Panc1 (cell line): ENCODE data around the gene STXBP3. TPM values are rescaled to one million over a fixed set of nuclear protein-coding genes. Genes with fewer than 3 reads are reported as not detected.

ENCODE experiments used
- ATAC-seq: fragments of 200-7000 bp; cut with Tn5 transposase; 2 replicates; pipeline ENCODE4 v1.9.1; 2020; ENCODE audit warnings: mild to moderate bottlenecking, moderate library complexity
- BruUV-seq: library from RNA; stranded (reverse); fragments of 400-500 nt; replicated peaks from 2 replicates; lab custom pipeline; 2021; lab: Mats Ljungman, UMichigan
- CTCF ChIA-PET: fragments of 300-600 bp; sonication (Branson Sonifier 250); formaldehyde crosslinking; loops from one replicate; lab custom pipeline; 2022; ENCODE audit warnings: antibody characterized with exemption; lab: Charles Lee
- POLR2A ChIA-PET: fragments of 300-600 bp; sonication (Branson Sonifier 250); formaldehyde crosslinking; loops from one replicate; lab custom pipeline; 2022; ENCODE audit warnings: antibody characterized with exemption; lab: Charles Lee
- DNase-seq: peaks from one replicate; pipeline ENCODE4 v3.0.0-alpha.2; 2010; ENCODE audit warnings: low read depth, low spot score
- H3K27ac ChIP-seq: 2 replicates; pipeline ENCODE4 v1.5.1; 2011; ENCODE audit warnings: mild to moderate bottlenecking, low read length, inconsistent platforms
- H3K27me3 ChIP-seq: fragments of 200-500 bp; sonication (Bioruptor generic); 2 replicates; pipeline ENCODE4 v1.6.0; 2014; ENCODE audit warnings: low read length, inconsistent platforms; ENCODE audit not compliant: control insufficient read depth, insufficient read depth
- H3K36me3 ChIP-seq: fragments of 200-500 bp; sonication (Bioruptor generic); 2 replicates; pipeline ENCODE4 v1.5.1; 2014; ENCODE audit warnings: inconsistent platforms, mild to moderate bottlenecking, low read length, moderate library complexity; ENCODE audit not compliant: control insufficient read depth, insufficient read depth
- H3K4me1 ChIP-seq: 2 replicates; pipeline ENCODE4 v1.5.1; 2011; ENCODE audit warnings: inconsistent platforms, mild to moderate bottlenecking, low read length, moderate library complexity; ENCODE audit not compliant: control insufficient read depth, insufficient read depth
- H3K4me3 ChIP-seq, 2 experiments: 2 replicates each; pipeline ENCODE4 v1.5.1; 2011 to 2012; ENCODE audit warnings: low read depth in 2 of 2, low read length in 2 of 2, mild to moderate bottlenecking in 2 of 2, inconsistent platforms in 1 of 2, moderate library complexity in 1 of 2
- H3K9me3 ChIP-seq: fragments of 200-500 bp; sonication (Bioruptor generic); 2 replicates; pipeline ENCODE4 v1.5.1; 2014; ENCODE audit warnings: low read depth, mild to moderate bottlenecking, inconsistent platforms, low read length, moderate library complexity; ENCODE audit not compliant: control insufficient read depth, insufficient read depth
- POLR2AphosphoS5 ChIP-seq: IDR thresholded peaks from 2 replicates; pipeline ENCODE4 v1.6.1; 2012; ENCODE audit warnings: mild to moderate bottlenecking, low read depth, low read length, moderate library complexity
- SIN3A ChIP-seq: IDR thresholded peaks from 2 replicates; pipeline ENCODE4 v1.6.1; 2012; ENCODE audit warnings: low read depth, mild to moderate bottlenecking, low read length, moderate library complexity, borderline replicate concordance; ENCODE audit not compliant: insufficient read depth
- TCF7L2 ChIP-seq: IDR thresholded peaks from 2 replicates; pipeline ENCODE4 v1.6.1; 2011; ENCODE audit warnings: mild to moderate bottlenecking, low read depth, low read length, inconsistent platforms
- in situ Hi-C: cut with HindIII; loops from 2 replicates; pipeline ENCODE4 v1.10.0; 2016; ENCODE audit warnings: low sequenced_read_pairs, low pct_unique_long_range_greater_than_20kb
- intact Hi-C: fragments of 100-400 bp; cut with micrococcal nuclease; formaldehyde crosslinking; loops from one replicate; pipeline ENCODE4 v1.10.0; 2022; ENCODE audit not compliant: unreplicated experiment
- total RNA-seq: library from RNA; stranded (reverse); gene quantifications from one replicate; pipeline ENCODE4 v1.2.1, GENCODE V29; 2021; ENCODE audit not compliant: unreplicated experiment
- TF ChIP-seq, protein P1 (sequence below), 2 experiments: IDR thresholded peaks; 2 replicates each; pipeline ENCODE4 v1.6.1; 2011 to 2012; ENCODE audit warnings: low read depth in 2 of 2, control low read depth in 1 of 2, low read length in 1 of 2, mild to moderate bottlenecking in 1 of 2, moderate library complexity in 1 of 2; ENCODE audit not compliant: insufficient read depth in 1 of 2
- TF ChIP-seq, protein P2 (sequence below): fragments of 450-650 bp; IDR thresholded peaks from 2 replicates; pipeline ENCODE4 v1.5.1; 2017; ENCODE audit warnings: mild to moderate bottlenecking

Gene STXBP3
- total RNA-seq, 1 experiment from 2014 or later, result 27.7 TPM

DNA sequence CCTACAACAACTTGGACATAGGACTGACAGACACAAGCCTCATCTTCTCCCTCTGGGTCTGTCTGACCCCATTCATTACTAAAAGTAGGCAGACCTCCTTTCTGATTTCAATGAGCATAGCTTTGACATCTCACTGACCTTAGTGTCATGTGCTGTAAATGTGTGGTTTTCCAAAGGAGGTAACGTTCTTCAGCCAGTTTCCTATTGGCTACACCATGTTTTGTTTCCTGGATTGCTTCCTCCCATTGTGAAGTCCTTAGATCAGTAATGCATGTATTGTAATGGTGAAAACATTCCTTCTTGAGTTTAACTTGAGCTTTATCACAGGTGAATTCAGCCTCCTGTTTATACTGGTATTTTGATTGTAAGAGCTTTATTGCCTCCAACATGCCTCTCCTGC is 20.6 kb downstream of the STXBP3 start:
- no peaks in the 10 kb centered on the region for H3K4me1 ChIP-seq
- in situ Hi-C loops, result no loop called here
- ChIA-PET CTCF (no interaction called here), POLR2A (no interaction called here)
- no peak overlapping the region for H3K4me3 ChIP-seq
- H3K27me3 ChIP-seq, result no peaks in the 10 kb centered on the region
- TF ChIP-seq, protein P1, sequence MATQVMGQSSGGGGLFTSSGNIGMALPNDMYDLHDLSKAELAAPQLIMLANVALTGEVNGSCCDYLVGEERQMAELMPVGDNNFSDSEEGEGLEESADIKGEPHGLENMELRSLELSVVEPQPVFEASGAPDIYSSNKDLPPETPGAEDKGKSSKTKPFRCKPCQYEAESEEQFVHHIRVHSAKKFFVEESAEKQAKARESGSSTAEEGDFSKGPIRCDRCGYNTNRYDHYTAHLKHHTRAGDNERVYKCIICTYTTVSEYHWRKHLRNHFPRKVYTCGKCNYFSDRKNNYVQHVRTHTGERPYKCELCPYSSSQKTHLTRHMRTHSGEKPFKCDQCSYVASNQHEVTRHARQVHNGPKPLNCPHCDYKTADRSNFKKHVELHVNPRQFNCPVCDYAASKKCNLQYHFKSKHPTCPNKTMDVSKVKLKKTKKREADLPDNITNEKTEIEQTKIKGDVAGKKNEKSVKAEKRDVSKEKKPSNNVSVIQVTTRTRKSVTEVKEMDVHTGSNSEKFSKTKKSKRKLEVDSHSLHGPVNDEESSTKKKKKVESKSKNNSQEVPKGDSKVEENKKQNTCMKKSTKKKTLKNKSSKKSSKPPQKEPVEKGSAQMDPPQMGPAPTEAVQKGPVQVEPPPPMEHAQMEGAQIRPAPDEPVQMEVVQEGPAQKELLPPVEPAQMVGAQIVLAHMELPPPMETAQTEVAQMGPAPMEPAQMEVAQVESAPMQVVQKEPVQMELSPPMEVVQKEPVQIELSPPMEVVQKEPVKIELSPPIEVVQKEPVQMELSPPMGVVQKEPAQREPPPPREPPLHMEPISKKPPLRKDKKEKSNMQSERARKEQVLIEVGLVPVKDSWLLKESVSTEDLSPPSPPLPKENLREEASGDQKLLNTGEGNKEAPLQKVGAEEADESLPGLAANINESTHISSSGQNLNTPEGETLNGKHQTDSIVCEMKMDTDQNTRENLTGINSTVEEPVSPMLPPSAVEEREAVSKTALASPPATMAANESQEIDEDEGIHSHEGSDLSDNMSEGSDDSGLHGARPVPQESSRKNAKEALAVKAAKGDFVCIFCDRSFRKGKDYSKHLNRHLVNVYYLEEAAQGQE (IDR thresholded peaks at IDR 0.05; ENCODE audit: insufficient read depth in 1 of 2, low read depth in 2 of 2, low read length in 1 of 2), result no peak
- TF ChIP-seq TCF7L2 (no peak), POLR2AphosphoS5 (no peak), SIN3A (no peak)
- TF ChIP-seq, protein P2, sequence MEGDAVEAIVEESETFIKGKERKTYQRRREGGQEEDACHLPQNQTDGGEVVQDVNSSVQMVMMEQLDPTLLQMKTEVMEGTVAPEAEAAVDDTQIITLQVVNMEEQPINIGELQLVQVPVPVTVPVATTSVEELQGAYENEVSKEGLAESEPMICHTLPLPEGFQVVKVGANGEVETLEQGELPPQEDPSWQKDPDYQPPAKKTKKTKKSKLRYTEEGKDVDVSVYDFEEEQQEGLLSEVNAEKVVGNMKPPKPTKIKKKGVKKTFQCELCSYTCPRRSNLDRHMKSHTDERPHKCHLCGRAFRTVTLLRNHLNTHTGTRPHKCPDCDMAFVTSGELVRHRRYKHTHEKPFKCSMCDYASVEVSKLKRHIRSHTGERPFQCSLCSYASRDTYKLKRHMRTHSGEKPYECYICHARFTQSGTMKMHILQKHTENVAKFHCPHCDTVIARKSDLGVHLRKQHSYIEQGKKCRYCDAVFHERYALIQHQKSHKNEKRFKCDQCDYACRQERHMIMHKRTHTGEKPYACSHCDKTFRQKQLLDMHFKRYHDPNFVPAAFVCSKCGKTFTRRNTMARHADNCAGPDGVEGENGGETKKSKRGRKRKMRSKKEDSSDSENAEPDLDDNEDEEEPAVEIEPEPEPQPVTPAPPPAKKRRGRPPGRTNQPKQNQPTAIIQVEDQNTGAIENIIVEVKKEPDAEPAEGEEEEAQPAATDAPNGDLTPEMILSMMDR, result no peak
- BruUV-seq, result no TSS peak
- no peak for DNase-seq
- no peaks in the 10 kb centered on the region for H3K9me3 ChIP-seq
- no peak overlapping the region for H3K27ac ChIP-seq
- intact Hi-C loops, result no loop called here
- ATAC-seq, result no peak
- peaks cover 4% of the 10 kb centered on the region; the same call in 1 of the 2 replicates for H3K36me3 ChIP-seq

DNA sequence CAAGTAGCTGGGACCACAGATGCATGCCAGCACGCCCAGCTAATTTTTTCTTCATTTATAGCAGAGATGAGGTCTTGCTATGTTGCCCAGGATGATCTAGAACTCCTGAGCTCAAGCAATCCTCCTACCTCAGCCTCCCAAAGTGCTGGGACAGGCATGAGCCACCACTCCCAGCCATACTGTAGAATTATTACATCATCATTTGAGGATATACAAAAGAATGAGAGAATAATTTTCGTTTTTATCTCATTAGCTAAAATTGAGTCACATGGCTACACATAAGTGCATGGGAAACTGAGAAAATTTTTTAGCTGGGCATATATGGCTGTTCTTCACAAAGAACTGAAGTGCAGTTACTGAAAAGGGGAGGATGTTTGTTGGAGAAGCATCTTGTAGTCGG is 21.2 kb downstream of the STXBP3 start:
- H3K27me3 ChIP-seq, result no peaks in the 10 kb centered on the region
- H3K4me1 ChIP-seq, result no peaks in the 10 kb centered on the region
- intact Hi-C loops (no loop called here), in situ Hi-C loops (no loop called here)
- CTCF ChIA-PET, result no interaction called here
- BruUV-seq, result no TSS peak
- ATAC-seq (no peak), DNase-seq (no peak)
- TF ChIP-seq POLR2AphosphoS5, result no peak
- TF ChIP-seq, protein P1 (IDR thresholded peaks at IDR 0.05; ENCODE audit: insufficient read depth in 1 of 2, low read depth in 2 of 2, low read length in 1 of 2), result no peak
- TF ChIP-seq, protein P2, result no peak
- H3K27ac ChIP-seq, result no peak overlapping the region
- POLR2A ChIA-PET, result no interaction called here
- H3K4me3 ChIP-seq, result no peak overlapping the region
- peaks cover 5% of the 10 kb centered on the region; the same call in 1 of the 2 replicates for H3K36me3 ChIP-seq
- no peaks in the 10 kb centered on the region for H3K9me3 ChIP-seq
